Activated effector memory CD4-positive, alpha-beta T cell treated with anti-CD3 and anti-CD28 coated beads, Interleukin-2, amount 50 U/mL, for 16 hours (primary cell): ENCODE data around the gene RAB5IF.
"Not testable (repeated sequence)": the region's sequence is repeated elsewhere in the genome, so short reads cannot be mapped to it uniquely, and the experiment has no call there.

ENCODE experiments used
- DNase-seq: peaks from one replicate; pipeline ENCODE4 v3.0.0-alpha.2; 2020

The RAB5IF gene, protein sequence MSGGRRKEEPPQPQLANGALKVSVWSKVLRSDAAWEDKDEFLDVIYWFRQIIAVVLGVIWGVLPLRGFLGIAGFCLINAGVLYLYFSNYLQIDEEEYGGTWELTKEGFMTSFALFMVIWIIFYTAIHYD

DNA sequence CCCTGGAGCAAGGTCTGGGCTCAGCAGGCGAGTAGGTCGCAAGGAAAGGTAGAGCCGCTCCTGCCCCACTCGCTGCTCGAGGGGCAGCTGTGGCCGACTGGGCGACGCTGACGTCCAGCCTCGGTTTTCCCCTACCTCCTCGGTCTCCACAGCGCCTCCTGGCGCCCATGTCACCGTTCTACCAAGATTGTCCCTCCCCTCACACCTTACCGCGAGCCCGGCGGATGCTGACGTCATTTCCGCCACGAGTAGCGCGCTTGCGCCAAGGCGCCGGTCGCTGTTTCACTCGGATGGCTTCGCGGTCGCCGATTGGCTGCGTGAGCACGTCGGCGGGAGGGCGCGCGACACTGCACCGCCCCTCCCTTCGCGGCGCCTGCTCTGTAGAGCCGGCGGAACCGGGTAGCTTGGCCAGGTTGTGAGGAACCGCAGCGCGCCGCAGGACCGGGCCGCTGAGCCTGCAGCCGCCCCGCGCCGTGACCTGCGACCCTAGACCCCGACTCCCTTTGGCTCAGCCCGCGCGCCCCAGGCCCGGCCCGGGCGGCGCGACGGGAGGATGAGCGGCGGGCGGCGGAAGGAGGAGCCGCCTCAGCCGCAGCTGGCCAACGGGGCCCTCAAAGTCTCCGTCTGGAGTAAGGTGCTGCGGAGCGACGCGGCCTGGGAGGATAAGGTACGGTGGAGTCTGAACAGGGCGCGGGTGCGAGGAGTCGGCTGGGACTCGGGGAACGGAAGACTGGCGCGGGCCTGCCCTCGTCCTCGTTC is at the start of gene RAB5IF:
Gene RAB5IF, plus strand, starts transcription at position 381 of the 759 bp plus-strand sequence. Its CDS starts 173 bp downstream, at position 554.
- peak; percentile 100 for DNase-seq

DNA sequence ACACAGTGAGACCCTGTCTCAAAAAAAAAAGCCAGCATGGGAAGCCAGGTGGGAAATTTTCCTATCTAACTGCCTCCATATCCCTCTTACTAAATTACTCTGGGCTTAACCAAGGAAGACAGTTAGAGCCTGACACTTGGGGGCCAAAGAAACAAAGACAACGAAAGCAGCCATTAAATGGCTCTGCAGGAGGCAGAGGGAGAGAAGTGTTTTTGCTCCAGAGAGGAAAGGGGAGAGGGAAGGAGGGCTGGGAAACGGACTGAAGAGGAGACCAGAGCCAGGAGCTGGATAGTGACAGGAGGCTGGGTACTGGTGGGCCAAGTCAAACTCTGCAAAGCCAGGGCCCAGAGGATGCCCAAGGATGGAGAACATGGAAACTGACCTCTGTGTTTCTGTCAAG is 42.9 kb upstream of the RAB5IF start:
- DNase-seq, result no peak

DNA sequence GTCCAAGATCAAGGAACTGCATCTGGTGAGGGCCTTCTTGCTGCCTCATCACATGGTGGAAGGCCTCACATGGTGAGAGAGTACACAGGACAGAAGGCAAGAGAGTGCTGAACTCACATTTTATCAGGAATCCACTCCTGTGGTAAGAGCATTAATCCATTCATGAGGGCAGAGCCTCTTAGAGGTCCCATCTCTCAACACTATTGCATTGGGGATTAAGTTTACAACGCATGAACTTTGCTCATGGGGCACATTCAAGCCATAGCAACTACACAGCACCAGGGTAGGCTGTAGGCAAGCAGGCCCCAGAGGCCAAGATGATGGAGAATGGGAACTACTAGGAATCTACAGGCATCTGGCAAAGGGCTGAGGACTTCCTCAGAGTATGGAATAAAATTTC is 42.2 kb upstream of the RAB5IF start:
- no peak for DNase-seq

DNA sequence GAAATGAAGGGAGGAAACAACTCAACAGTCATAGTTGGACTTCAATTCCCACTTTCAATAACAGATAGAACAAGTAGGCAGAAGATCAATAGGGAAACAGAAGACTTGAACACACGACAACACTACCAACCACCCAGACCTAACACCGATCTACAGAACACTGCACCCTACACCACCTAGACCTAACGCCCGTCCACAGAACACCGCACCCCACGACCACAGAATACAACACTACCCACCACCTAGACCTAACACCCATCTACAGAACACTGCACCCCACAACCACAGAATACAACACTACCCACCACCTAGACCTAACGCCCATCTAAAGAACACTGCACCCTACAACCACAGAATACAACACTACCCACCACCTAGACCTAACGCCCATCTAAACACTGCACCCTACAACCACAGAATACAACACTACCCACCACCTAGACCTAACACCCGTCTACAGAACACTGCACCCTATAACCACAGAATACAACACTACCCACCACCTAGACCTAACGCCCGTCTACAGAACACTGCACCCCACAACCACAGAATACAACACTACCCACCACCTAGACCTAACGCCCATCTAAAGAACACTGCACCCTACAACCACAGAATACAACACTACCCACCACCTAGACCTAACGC is 41.4 kb upstream of the RAB5IF start:
- DNase-seq, result not testable (repeated sequence)

DNA sequence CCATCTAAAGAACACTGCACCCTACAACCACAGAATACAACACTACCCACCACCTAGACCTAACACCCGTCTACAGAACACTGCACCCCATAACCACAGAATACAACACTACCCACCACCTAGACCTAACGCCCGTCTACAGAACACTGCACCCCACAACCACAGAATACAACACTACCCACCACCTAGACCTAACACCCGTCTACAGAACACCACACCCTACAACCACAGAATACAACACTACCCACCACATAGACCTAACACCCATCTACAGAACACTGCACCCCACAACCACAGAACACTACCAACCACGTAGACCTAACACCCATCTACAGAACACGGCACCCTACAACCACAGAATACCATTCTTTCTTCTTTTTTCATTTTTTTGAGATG is 40.9 kb upstream of the RAB5IF start:
- not testable (repeated sequence) for DNase-seq

DNA sequence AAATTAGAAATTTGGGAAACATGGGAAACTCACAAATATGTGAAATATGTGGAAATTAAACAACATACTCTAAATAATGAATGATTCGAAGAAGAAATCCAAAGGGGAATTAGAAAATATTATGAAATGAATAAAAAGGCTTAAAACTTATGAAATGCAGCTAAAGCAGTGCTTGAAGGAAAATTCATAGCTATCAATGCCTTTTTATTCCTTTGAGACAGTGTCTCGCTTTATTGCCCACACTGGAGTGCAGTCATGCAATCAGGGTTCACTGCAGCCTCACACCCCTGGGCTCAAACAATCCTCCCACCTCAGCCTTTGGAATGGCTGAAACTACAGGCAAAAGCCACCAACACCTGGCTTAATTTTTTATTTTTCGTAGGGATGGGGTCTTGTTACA is 40.1 kb upstream of the RAB5IF start:
- no peak for DNase-seq

DNA sequence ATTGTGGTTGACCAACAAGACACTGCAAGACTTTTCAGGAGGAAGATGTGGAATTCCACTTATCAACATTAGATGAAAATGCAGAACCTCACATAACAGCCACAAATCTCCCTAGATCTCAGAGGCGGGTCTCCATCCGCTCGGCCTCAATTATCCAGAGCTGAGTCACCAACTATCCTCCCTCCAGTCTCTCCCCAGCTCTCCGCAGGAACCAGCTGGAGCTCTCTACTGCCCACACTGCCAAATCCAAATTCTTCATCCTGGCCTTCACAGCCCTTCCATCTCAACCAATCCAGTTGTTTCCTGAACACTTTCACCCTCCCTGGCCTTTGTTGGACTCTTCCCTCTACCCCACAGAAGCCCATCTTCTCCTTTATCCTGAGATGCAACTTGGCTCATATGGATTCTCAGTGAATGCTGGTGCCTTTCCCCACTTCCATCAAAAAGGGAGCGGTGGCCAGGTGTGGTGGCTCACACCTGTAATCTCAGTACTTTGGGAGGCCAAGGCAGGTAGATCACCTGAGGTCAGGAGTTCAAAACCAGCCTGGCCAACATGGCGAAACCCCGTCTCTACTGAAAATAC is 35.6 kb upstream of the RAB5IF start:
- no peak for DNase-seq

DNA sequence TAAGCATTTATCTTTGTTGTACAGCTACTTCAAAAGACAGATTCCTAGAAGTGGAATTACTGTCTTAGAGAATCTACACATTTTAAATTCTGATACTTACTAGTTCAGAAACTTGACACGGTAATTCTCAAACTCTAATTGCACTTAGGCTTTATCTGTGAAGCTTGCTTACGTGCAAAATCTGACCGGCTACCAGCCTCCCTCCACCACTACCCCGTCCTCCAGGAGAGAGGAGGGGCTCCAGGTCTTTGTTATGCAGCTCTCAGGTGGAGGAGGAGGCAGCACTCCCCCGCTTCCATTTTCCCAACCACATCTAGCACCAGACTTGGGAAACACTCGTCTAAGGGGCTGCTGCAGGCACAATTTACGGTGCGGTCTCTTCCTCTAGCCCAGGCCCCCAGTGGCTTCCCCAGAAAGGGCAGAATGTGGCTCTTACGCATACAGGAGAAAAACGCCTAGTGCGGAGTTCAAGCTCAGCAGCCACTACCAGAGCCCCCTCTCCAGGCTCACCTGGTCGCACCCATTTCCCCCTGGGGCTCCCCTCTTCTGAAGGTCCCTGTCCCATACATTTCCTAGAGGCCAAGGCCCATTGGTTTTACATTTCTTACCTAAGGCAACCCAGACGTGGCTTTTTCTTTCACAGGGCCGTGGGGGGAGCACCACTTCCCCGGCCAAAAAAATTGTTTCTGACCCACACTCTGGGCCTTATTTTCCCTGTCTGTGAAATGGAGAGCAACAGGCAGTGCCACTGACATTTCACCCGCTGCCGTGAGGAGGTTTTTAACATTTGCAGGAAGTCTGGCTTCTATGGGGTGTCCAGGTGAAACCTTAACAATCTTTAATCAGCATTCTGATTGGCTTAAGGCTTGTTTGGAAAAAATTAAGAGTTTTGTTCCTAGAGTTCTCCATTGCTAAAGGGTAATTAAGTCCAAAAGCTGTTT is 33.7 kb upstream of the RAB5IF start:
- DNase-seq, result no peak

DNA sequence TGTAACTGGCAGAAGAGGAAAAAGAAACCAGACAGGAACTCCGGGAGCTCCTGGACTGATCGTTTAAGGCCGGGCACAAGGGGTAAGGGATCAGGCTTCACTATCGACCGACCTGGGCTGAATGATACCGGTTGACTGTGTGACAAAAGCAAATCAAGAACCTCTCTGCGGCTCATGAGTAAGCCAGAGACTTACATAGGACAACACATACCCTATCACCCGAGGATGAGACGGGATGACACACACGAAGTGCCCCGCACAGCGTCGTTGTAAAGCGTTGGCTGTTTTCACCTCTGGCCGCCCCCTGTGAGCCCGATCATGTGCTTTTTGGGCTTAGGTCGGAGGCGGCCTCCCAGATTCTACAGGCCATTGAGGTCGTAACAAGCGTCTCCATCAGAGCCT is 32.9 kb upstream of the RAB5IF start:
- DNase-seq, result peak; percentile 88

DNA sequence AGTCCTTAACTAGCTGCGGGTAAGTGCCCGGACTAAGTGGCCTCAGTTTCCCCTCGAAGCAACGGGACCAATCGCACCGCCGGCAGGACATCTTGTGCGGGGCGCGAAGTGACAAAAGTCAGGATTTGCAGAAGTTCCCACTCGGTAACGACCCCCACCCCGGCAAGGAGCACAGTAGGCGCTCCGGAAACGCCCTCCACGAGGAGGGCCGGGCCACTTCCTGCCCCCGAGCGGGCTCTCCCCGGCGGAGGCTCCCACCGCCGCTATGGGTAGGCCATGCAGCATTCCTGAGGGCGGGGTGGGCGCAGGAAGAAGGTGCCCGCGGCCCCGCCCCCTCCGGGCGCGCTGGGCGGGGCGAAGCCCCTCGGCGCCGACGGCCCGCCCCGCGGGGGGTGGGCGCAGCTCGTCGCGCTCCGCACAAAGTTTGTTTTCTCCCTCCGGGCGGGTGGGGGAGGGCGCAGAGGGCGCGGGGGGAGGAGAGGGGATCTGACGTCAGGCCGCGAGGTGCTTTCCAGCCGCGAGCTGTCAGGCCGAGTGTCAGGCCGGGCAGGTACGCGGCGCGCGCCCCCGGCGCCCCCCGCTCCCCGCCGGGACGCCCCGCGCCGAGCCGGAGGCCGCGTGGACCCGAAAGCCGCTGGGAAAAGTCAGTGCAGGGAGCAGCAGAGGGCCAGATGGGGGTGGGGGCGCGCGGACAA is 32.3 kb upstream of the RAB5IF start, which contains the start of gene TGIF2:
Gene TGIF2, plus strand, starts transcription at position 495 of the 695 bp plus-strand sequence. CDS start 5,178 bp downstream, outside the sequence.
- peak; percentile 94 for DNase-seq

DNA sequence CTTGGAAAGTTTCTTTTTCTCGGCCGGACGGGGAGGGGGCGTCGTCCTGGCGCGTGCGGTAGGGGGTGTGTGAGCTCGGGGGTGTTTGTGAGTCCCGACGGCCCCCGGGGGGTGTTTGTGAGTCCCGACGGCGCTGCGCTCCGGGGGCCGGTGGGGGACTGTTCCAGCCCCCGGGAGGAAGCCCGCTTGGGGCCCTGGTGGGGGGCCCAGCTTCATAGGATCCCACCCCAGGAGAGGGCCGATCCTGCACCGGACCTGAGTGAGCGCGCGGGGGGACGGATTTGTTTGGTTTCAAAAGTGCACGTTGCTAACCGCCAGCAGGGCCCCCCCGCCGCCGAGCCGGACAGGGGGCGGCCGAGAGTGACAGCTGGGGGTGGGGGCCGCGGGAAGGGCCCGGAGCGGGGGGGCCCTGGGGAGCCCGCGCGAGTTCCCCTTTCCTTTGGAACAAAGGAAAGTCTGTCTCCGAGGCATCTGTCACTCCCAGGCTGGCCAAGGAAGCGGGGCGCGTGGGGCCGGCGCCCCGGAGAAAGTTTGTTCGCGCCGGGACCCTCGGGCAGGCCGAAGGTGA is 31.7 kb upstream of the RAB5IF start:
- DNase-seq, result peak; percentile 78

DNA sequence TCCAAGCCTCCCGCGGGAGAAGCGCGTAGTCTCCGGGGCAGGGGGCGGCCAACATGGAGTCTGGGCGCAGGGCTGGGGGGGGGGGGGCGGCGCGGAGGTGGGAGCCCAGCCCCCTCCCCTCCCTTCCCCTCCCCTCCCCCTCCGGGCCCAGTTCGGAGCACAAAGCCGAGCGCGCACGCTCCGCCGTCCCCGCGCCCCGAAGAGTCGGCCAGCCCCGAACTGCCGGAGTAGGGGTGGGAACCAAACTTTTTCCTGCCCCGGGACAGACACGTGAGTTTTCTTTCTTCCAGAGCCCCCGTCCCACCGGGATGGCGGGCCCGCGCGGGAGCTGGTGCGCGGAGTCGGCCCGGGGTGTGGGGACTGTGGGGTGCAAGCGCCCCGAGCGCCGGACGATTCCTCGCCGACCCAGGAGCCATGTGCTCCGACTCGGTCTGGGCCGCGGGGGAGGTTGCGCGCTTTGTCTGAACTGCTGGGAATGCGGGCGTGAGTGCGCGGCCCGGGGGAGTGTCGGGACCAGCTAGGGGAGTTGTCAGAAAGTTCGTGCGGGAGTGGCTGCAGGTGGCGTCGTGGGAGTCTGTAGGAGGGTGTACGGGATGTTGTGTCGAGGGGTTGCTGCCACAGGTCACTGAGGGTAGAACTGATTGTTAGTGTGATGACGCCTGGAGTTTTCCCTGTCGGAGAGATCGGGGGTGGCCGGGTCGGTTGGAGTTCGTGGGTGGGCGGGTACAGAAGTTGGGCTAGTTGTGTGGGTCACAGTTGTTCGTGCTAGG is 31.0 kb upstream of the RAB5IF start:
- peak; percentile 84 for DNase-seq

DNA sequence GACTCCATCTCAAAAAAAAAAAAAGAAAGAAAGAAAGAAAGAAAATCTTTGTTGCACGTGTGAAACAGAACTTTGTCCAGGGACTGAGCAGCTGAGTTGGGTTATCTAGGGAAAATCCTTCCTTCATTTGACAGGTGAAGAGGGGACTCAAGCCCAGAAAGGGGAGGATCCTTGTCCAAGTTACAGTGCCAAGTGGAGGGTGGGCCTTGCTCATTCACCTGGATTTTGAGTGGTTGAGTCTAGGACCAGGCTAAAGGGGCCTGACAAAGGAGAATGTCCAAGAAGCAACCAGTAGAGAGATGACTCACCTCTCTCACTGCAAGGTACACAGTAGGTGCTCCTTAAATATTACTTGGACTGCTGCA is 29.5 kb upstream of the RAB5IF start:
- no peak for DNase-seq

DNA sequence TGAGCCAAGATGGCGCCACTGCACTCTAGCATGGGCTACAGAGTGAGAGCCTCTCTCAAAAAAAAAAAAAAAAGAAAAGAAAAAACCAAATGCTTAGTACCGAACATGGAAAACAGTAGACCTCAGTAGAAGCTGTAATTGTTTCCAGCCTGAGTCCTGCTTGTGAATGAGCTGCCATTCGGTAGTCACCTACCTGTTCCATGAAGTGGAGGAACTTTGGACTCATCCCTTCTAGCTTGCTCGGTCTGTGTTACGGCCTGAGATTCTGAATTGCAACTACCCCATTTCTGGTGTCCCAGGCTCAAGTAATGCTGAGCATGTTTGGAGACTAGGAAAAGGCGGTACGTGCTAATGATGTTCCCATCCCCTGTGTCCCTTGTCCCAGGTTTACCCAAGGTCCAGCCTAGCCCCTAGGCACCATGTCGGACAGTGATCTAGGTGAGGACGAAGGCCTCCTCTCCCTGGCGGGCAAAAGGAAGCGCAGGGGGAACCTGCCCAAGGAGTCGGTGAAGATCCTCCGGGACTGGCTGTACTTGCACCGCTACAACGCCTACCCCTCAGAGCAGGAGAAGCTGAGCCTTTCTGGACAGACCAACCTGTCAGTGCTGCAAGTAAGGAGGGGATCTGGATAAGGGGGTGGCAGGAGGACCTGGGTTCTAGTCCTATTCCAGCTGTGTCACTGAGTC is 27.1 kb upstream of the RAB5IF start:
- DNase-seq, result no peak

DNA sequence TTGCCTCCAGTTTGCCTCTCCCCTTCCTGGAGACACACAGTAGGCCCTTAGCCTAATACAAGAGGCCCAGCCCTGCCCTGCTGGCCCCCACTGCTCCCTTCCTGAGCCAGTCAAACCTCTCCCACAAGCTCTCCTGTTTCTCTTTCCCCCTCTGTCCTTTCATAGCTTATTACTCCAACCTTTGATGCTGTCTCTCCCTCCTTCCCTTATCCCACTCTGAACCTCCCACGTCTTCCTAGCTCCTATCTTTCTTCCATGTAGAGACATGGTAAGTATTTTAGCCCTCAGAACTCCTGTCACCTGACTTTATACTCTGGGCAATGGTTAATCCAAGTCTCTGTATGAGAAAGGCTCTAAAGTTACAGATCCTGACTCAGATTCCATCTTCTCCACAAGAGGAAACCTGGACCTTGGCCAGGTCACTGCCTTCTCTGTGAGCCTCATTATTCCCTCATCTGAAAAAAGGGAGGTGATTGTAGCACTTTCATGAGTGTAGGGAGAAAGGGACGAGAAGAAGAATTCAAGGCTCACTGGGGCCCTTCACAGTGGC is 25.5 kb upstream of the RAB5IF start:
- no peak for DNase-seq

DNA sequence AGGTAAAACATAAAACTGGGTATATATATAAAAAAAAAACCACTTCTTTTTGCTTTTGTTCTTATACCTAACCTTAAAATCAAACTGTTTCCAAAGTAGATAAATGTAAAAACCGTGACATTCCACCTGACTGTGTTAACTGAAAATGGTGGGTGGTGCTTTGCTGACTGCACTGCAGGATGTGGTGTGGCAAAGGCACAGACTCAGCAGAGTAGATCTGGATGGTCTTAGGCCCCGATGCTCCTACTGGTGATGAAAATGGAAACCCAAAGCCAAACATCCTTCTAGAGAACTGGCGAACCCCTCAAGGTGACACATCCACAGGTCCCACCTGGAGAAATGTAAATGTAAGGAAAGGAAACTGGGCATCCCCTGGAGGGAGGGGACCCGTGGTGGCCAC is 23.3 kb upstream of the RAB5IF start:
- DNase-seq, result no peak

DNA sequence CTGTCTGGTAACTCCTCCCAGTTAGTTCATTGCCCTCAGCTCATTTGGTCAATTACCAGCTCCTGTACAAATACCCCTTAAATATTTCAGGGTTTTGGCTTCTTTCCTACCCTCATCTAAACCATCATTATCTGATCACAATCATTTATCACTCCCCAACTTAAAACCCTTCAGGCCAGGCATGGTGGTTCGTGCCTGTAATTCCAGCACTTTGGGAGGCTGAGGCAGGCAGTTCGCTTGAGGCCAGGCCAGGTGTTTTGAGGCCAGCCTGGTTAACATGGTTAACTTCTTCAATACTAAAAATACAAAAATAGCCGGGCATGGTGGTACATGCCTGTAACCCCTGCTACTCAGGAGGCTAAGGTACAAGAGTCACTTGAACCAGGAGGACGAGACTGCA is 22.8 kb upstream of the RAB5IF start:
- no peak for DNase-seq

DNA sequence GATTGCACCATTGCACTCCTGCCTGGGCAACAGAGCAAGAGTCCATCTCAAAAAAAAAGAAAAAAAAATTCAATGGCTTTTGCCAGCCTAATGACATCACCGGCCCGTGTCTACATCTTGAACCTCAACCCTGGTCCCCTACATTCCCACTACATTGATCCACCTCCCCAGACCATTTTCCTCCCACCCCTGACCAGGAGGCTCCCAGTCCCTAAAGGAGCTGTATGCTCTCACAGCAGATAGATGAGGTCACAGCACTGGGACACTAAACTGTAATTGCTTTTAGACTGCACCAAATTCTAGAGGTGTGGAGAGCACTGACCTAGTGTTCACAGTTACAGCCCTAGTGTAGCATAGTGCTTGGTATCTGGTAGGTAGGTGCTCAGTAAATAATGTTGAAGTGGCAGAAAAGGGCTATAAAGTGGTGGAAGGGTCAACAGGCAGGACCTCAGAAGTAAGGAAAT is 21.5 kb upstream of the RAB5IF start:
- DNase-seq, result no peak

DNA sequence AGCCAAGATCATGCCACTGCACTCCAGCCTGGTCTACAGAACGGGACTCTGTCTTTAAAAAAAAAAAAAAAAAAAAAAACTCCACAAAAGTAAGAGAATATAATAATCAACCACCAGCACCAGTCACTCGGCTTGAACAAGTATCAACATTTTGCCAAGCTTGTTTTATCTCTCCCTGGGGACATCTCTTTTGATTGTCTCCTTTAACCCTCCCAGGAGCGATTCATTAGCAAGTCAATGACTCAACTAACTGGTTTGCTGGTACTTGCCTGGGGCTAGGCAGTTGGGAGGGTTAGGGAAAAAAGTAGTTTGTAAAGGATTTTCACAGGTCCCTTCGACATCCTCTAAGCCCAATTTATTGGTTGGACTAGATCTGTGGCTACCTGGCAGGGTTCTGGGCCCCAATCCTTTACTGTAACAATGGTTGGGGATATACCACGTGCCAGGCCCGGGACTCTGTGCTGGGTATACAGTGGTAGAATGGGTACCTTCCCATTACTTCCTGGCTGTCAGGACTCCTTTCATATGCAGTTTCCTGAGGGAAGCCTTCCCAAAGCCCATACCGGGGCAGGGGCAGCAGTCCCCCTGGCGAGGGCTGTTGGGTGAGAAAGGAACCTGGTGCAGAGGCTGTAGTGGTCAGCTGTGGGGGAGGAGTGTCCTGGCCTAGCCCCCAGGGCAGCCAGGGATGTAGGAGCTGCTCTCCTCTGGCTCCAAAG is 20.0 kb upstream of the RAB5IF start:
- DNase-seq, result no peak
